ENCODE results near the gene BARD1. TPM values are rescaled to one million over a fixed set of nuclear protein-coding genes. Genes with fewer than 3 reads are reported as not detected.

Gene BARD1
- total RNA-seq, 1 donor from 2014 or later: 13.9 TPM

DNA sequence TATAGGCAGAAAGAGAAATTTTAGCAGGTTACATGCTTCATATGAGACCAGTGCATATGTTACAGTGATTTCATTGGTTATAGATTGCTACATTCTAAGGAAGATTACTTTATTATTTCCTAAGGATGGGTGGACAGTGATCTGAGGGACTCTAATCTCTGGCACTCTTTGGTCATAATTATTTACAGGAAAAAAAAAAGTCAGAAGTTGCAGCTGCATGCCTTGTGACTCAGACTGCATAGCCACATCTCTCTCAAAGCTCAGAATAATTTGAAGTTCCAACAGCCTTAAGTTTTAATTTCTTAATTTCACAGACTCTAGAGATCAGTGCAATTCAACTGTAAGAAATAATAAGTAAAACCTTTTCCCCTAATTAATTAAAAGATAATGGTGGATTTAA, 27.1 kb upstream of the BARD1 start:
- Histone ChIP-seq H3K27ac (ENCODE audit: low read depth, low read length) (no peak overlapping the region), H2AFZ (ENCODE audit: low read depth, low read length) (no peak overlapping the region), H3K36me3 (ENCODE audit: insufficient read depth, low read length) (no peaks in the 10 kb centered on the region), H3K9ac (ENCODE audit: low read length) (no peak overlapping the region), H3K4me2 (ENCODE audit: low read length) (no peak overlapping the region), H3K4me3 (ENCODE audit: insufficient read depth, low read depth, low read length) (no peak overlapping the region), H3K4me1 (ENCODE audit: insufficient read depth, low read length) (no peaks in the 10 kb centered on the region), H3K27me3 (ENCODE audit: insufficient read depth, low read length) (no peaks in the 10 kb centered on the region), H3K79me2 (ENCODE audit: insufficient read depth, low read length) (no peaks in the 10 kb centered on the region), H3K9me3 (ENCODE audit: insufficient read depth, low read depth, low read length) (no peaks in the 10 kb centered on the region), H4K20me1 (ENCODE audit: insufficient read depth, low read length) (no peaks in the 10 kb centered on the region)
- Mint-ChIP-seq H3K9me3 (ENCODE audit: unreplicated experiment) (no peaks in the 10 kb centered on the region), H3K27ac (ENCODE audit: unreplicated experiment) (no peak overlapping the region), H3K36me3 (ENCODE audit: low read depth, unreplicated experiment) (peaks cover 4% of the 10 kb centered on the region), H3K4me3 (ENCODE audit: unreplicated experiment) (no peak overlapping the region), H3K27me3 (ENCODE audit: low read depth, unreplicated experiment) (no peaks in the 10 kb centered on the region), H3K4me1 (ENCODE audit: low read depth, unreplicated experiment) (no peaks in the 10 kb centered on the region)
- no peak for TF ChIP-seq EZH2 (IDR thresholded peaks at IDR 0.05; ENCODE audit: insufficient read depth, low read length)
- TF ChIP-seq, protein P1, sequence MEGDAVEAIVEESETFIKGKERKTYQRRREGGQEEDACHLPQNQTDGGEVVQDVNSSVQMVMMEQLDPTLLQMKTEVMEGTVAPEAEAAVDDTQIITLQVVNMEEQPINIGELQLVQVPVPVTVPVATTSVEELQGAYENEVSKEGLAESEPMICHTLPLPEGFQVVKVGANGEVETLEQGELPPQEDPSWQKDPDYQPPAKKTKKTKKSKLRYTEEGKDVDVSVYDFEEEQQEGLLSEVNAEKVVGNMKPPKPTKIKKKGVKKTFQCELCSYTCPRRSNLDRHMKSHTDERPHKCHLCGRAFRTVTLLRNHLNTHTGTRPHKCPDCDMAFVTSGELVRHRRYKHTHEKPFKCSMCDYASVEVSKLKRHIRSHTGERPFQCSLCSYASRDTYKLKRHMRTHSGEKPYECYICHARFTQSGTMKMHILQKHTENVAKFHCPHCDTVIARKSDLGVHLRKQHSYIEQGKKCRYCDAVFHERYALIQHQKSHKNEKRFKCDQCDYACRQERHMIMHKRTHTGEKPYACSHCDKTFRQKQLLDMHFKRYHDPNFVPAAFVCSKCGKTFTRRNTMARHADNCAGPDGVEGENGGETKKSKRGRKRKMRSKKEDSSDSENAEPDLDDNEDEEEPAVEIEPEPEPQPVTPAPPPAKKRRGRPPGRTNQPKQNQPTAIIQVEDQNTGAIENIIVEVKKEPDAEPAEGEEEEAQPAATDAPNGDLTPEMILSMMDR (IDR thresholded peaks at IDR 0.05; ENCODE audit: insufficient read depth, low read depth, low read length): no peak
- FAIRE-seq: no peak
- DNase-seq (ENCODE audit: low read depth): peak; percentile 24

- Histone ChIP-seq H3K27ac (ENCODE audit: low read depth, low read length) (no peak overlapping the region), H3K9ac (ENCODE audit: low read length) (no peak overlapping the region), H3K36me3 (ENCODE audit: insufficient read depth, low read length) (no peaks in the 10 kb centered on the region), H3K4me2 (ENCODE audit: low read length) (no peak overlapping the region), H3K4me3 (ENCODE audit: insufficient read depth, low read depth, low read length) (no peak overlapping the region), H3K4me1 (ENCODE audit: insufficient read depth, low read length) (no peaks in the 10 kb centered on the region), H3K9me3 (ENCODE audit: insufficient read depth, low read depth, low read length) (no peaks in the 10 kb centered on the region), H4K20me1 (ENCODE audit: insufficient read depth, low read length) (no peaks in the 10 kb centered on the region), H3K79me2 (ENCODE audit: insufficient read depth, low read length) (no peaks in the 10 kb centered on the region), H2AFZ (ENCODE audit: low read depth, low read length) (no peak overlapping the region), H3K27me3 (ENCODE audit: insufficient read depth, low read length) (no peaks in the 10 kb centered on the region)
- FAIRE-seq: no peak
- no peaks in the 10 kb centered on the region for H3K27me3 Mint-ChIP-seq (ENCODE audit: low read depth, unreplicated experiment)
- no peaks in the 10 kb centered on the region for H3K9me3 Mint-ChIP-seq (ENCODE audit: unreplicated experiment)
- TF ChIP-seq, protein P1 (IDR thresholded peaks at IDR 0.05; ENCODE audit: insufficient read depth, low read depth, low read length): peak; percentile 40
- no peak for TF ChIP-seq EZH2 (IDR thresholded peaks at IDR 0.05; ENCODE audit: insufficient read depth, low read length)
- no peak for DNase-seq (ENCODE audit: low read depth)
- no peaks in the 10 kb centered on the region for H3K36me3 Mint-ChIP-seq (ENCODE audit: low read depth, unreplicated experiment)
- H3K27ac Mint-ChIP-seq (ENCODE audit: unreplicated experiment): no peak overlapping the region
- no peaks in the 10 kb centered on the region for H3K4me1 Mint-ChIP-seq (ENCODE audit: low read depth, unreplicated experiment)
- no peak overlapping the region for H3K4me3 Mint-ChIP-seq (ENCODE audit: unreplicated experiment)
These were observed 21.4 kb upstream of the BARD1 start for GRCh38 chr2:214830794-214831346.

GRCh38 chr2:214816008-214816533, 6.6 kb upstream of the BARD1 start:
- H3K4me3 Mint-ChIP-seq (ENCODE audit: unreplicated experiment): no peak overlapping the region
- DNase-seq (ENCODE audit: low read depth) (no peak), FAIRE-seq (no peak)
- Histone ChIP-seq H3K4me2 (ENCODE audit: low read length) (no peak overlapping the region), H3K4me1 (ENCODE audit: insufficient read depth, low read length) (no peaks in the 10 kb centered on the region), H2AFZ (ENCODE audit: low read depth, low read length) (no peak overlapping the region), H3K9ac (ENCODE audit: low read length) (no peak overlapping the region), H3K27ac (ENCODE audit: low read depth, low read length) (no peak overlapping the region), H3K4me3 (ENCODE audit: insufficient read depth, low read depth, low read length) (no peak overlapping the region), H3K27me3 (ENCODE audit: insufficient read depth, low read length) (no peaks in the 10 kb centered on the region), H3K9me3 (ENCODE audit: insufficient read depth, low read depth, low read length) (no peaks in the 10 kb centered on the region), H4K20me1 (ENCODE audit: insufficient read depth, low read length) (no peaks in the 10 kb centered on the region), H3K36me3 (ENCODE audit: insufficient read depth, low read length) (no peaks in the 10 kb centered on the region), H3K79me2 (ENCODE audit: insufficient read depth, low read length) (no peaks in the 10 kb centered on the region)
- H3K9me3 Mint-ChIP-seq (ENCODE audit: unreplicated experiment): no peaks in the 10 kb centered on the region
- no peaks in the 10 kb centered on the region for H3K36me3 Mint-ChIP-seq (ENCODE audit: low read depth, unreplicated experiment)
- H3K27me3 Mint-ChIP-seq (ENCODE audit: low read depth, unreplicated experiment): no peaks in the 10 kb centered on the region
- peaks cover 5% of the 10 kb centered on the region for H3K4me1 Mint-ChIP-seq (ENCODE audit: low read depth, unreplicated experiment)
- no peak for TF ChIP-seq EZH2 (IDR thresholded peaks at IDR 0.05; ENCODE audit: insufficient read depth, low read length)
- TF ChIP-seq, protein P1 (IDR thresholded peaks at IDR 0.05; ENCODE audit: insufficient read depth, low read depth, low read length): no peak
- H3K27ac Mint-ChIP-seq (ENCODE audit: unreplicated experiment): no peak overlapping the region

All from astrocyte (in vitro differentiated cells and primary cell).